Measurements from ENCODE around the gene HSPG2. TPM values are rescaled to one million over a fixed set of nuclear protein-coding genes. Genes with fewer than 3 reads are reported as not detected.
"Not testable (repeated sequence)": the region's sequence is repeated elsewhere in the genome, so short reads cannot be mapped to it uniquely, and the experiment has no call there.

The HSPG2 gene
- total RNA-seq, 1 experiment from 2014 or later: 58.9 TPM

DNA sequence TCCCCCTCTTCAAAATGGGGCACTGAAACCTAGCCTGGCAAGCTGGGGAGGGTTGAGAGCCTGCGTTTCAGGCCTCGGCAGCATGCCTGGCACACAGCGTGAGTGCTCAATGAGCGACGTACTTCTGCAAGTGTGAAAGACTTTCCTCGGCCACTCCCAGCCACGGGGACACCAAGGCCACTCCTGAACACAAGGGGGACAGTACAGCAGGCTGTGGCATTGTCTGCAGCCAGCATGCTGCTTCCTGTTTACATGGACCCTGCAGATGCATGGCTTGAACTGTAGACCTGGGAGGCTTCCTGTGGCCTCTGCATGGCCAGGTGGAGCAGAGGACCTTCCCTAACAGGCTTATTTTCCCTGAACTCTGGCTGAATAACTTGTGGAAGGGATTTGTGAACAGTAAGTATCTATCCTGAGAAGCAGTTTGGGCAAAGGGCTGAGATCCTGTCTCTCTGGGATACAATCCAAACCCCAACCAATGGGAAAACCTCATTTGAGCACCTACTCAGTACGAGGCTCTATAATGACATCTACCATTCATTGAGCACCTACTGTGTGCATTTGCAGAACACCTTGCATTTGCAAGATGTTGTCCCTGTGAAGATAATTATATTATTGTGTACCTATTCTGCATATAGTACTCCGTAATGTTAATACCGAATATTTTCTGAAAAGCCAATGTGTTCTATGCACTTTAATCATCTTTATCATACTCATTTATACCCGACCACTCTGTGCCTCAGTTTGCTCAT lies 9.9 kb upstream of the HSPG2 start:
- POLR2A ChIA-PET: interaction anchor here (0.6 kb wide), 1 partner anchor 17 kb away, joined by 3 read pairs; no protein-coding TSS in a partner anchor

DNA sequence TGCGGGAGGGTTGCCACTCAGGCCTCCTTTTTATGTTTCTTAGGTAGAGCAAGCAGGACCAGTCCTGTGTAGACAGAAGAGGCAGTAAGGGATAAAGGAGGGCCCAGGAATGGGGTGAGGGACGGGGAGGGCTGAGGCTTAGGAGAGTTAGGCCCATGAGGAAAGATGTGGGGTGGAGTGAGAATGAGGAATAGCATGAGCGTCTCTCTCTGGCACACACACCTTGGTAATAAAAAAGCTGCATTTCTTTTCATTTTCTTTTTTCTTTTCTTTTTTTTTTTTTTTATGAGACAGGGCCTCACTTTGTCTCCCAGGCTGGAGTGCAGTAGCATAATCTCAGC lies 7.6 kb upstream of the HSPG2 start:
- BruUV-seq (replicated peaks): no TSS peak
- DNase-seq (ENCODE audit: unreplicated experiment): no peak
- CTCF ChIA-PET: interaction anchor here (0.8 kb wide), 1 partner anchor 9 kb away, joined by 3 read pairs; no protein-coding TSS in a partner anchor
- intact Hi-C loops (cut with micrococcal nuclease): no loop called here
- Mint-ChIP-seq H3K27ac (ENCODE audit: low read depth, unreplicated experiment) (no peak overlapping the region), H3K4me1 (ENCODE audit: insufficient read depth, unreplicated experiment) (peaks cover 16% of the 10 kb centered on the region), H3K9me3 (ENCODE audit: unreplicated experiment) (no peaks in the 10 kb centered on the region), H3K4me3 (ENCODE audit: unreplicated experiment) (no peak overlapping the region), H3K27me3 (ENCODE audit: insufficient read depth, unreplicated experiment) (no peaks in the 10 kb centered on the region), H3K36me3 (ENCODE audit: insufficient read depth, unreplicated experiment) (no peaks in the 10 kb centered on the region)
- TF ChIP-seq CTCF (IDR thresholded peaks at IDR 0.05; ENCODE audit: unreplicated experiment): no peak
- POLR2A ChIA-PET: interaction anchor here (1.0 to 2.3 kb wide), 2 partner anchors 9 to 12 kb away, joined by 5 to 13 read pairs; no protein-coding TSS in a partner anchor

More for the DNA sequence above, 9.9 kb upstream of the HSPG2 start:
- no peak overlapping the region for H3K27ac Mint-ChIP-seq (ENCODE audit: low read depth, unreplicated experiment)
- TF ChIP-seq CTCF (IDR thresholded peaks at IDR 0.05; ENCODE audit: unreplicated experiment): no peak
- no TSS peak for BruUV-seq (replicated peaks)
- no peaks in the 10 kb centered on the region for H3K36me3 Mint-ChIP-seq (ENCODE audit: insufficient read depth, unreplicated experiment)
- H3K27me3 Mint-ChIP-seq (ENCODE audit: insufficient read depth, unreplicated experiment): no peaks in the 10 kb centered on the region
- intact Hi-C loops (cut with micrococcal nuclease): no loop called here
- no peak for DNase-seq (ENCODE audit: unreplicated experiment)
- CTCF ChIA-PET: no interaction called here
- no peaks in the 10 kb centered on the region for H3K9me3 Mint-ChIP-seq (ENCODE audit: unreplicated experiment)
- H3K4me3 Mint-ChIP-seq (ENCODE audit: unreplicated experiment): no peak overlapping the region
- H3K4me1 Mint-ChIP-seq (ENCODE audit: insufficient read depth, unreplicated experiment): peaks cover 8% of the 10 kb centered on the region

DNA sequence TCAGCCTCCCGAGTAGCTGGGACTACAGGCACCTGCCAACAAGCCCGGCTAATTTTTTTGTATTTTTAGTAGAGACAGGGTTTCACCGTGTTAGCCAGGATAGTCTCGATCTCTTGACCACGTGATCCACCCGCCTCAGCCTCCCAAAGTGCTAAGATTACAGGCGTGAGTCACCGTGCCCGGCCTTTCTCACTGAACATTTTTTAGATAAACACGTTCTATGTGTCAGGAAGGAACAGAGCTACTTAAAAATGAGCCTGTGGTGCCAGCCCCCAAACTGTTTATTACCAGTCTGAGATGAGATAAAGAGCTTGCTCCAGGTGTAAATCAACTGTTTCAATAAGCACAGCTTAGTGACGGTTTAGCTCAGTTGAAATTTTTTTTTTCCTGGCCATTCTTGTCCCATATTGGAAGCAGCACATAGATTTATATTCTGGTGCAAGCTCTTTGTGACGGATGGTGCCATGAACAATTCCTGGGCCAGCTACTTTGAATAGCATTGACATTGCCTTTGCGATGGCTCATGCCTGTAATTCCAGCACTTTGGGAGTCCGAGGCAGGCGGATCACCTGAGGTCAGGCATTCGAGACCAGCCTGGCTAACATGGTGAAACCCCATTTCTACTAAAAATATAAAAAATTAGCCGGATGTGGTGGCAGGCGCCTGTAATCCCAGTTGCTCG lies 6.0 kb upstream of the HSPG2 start:
- POLR2A ChIA-PET: interaction anchor here (0.7 to 12.7 kb wide), 4 partner anchors 9 to 82 kb away, joined by 3 to 219 read pairs (median 6); no protein-coding TSS in a partner anchor
- H3K9me3 Mint-ChIP-seq (ENCODE audit: unreplicated experiment): not testable (repeated sequence)

GRCh38 chr1:21942464-21942863 lies 5.4 kb upstream of the HSPG2 start:
- intact Hi-C loops (cut with micrococcal nuclease): no loop called here
- POLR2A ChIA-PET: interaction anchor here (0.6 to 12.7 kb wide), 5 partner anchors 9 to 83 kb away, joined by 3 to 219 read pairs (median 5); no protein-coding TSS in a partner anchor
- TF ChIP-seq CTCF (IDR thresholded peaks at IDR 0.05; ENCODE audit: unreplicated experiment): no peak
- CTCF ChIA-PET: interaction anchor here (0.6 to 1.3 kb wide), 2 partner anchors 14 to 725 kb away, joined by 4 to 7 read pairs; no protein-coding TSS in a partner anchor
- Mint-ChIP-seq H3K36me3 (ENCODE audit: insufficient read depth, unreplicated experiment) (no peaks in the 10 kb centered on the region), H3K4me1 (ENCODE audit: insufficient read depth, unreplicated experiment) (peaks cover 30% of the 10 kb centered on the region), H3K9me3 (ENCODE audit: unreplicated experiment) (no peaks in the 10 kb centered on the region), H3K4me3 (ENCODE audit: unreplicated experiment) (no peak overlapping the region), H3K27me3 (ENCODE audit: insufficient read depth, unreplicated experiment) (no peaks in the 10 kb centered on the region), H3K27ac (ENCODE audit: low read depth, unreplicated experiment) (peak overlapping the region; percentile 49)
- BruUV-seq (replicated peaks): no TSS peak
- no peak for DNase-seq (ENCODE audit: unreplicated experiment)

More for the DNA sequence above, 6.0 kb upstream of the HSPG2 start:
- H3K27ac Mint-ChIP-seq (ENCODE audit: low read depth, unreplicated experiment): peak overlapping the region; percentile 49
- CTCF ChIA-PET: interaction anchor here (0.6 kb wide), 1 partner anchor 726 kb away, joined by 4 read pairs; no protein-coding TSS in a partner anchor
- H3K4me3 Mint-ChIP-seq (ENCODE audit: unreplicated experiment); BruUV-seq (replicated peaks); intact Hi-C loops (cut with micrococcal nuclease); H3K36me3 Mint-ChIP-seq (ENCODE audit: insufficient read depth, unreplicated experiment); H3K27me3 Mint-ChIP-seq (ENCODE audit: insufficient read depth, unreplicated experiment): not testable (repeated sequence)
- peak; percentile 61 for DNase-seq (ENCODE audit: unreplicated experiment)
- H3K4me1 Mint-ChIP-seq (ENCODE audit: insufficient read depth, unreplicated experiment): peaks cover 24% of the 10 kb centered on the region

Measured in MCF 10A (cell line).